ENCODE data around the gene RNF130.

RNF130 gene

GRCh38 chr5:180071531-180072255 is at the start of gene RNF130:
Gene RNF130, minus strand, starts transcription at chr5:180071759. Its CDS starts 57 bp downstream, at chr5:180071702.
- DNase-seq (ENCODE audit: low read depth in 1 of 2, low spot score in 1 of 2) = peak; percentile 62 to 80

- no peak for DNase-seq (ENCODE audit: low read depth in 1 of 2, low spot score in 1 of 2)
Observed at GRCh38 chr5:180120237-180121101, 48.9 kb upstream of the RNF130 start.

- no peak for DNase-seq (ENCODE audit: low read depth in 1 of 2, low spot score in 1 of 2)
Observed at GRCh38 chr5:180119903-180120236, 48.3 kb upstream of the RNF130 start.

GRCh38 chr5:180119031-180119902 is 47.7 kb upstream of the RNF130 start:
- DNase-seq (ENCODE audit: low read depth in 1 of 2, low spot score in 1 of 2) = no peak

- no peak for DNase-seq (ENCODE audit: low read depth in 1 of 2, low spot score in 1 of 2)
Observed at GRCh38 chr5:180118391-180118791, 46.8 kb upstream of the RNF130 start.

- DNase-seq (ENCODE audit: low read depth in 1 of 2, low spot score in 1 of 2) = no peak
Observed at GRCh38 chr5:180117000-180117725, 45.6 kb upstream of the RNF130 start.

- no peak for DNase-seq (ENCODE audit: low read depth in 1 of 2, low spot score in 1 of 2)
Observed at GRCh38 chr5:180116077-180116999, 44.8 kb upstream of the RNF130 start.

- DNase-seq (ENCODE audit: low read depth in 1 of 2, low spot score in 1 of 2) = no peak
Observed at GRCh38 chr5:180115326-180116076, 43.9 kb upstream of the RNF130 start.

- no peak for DNase-seq (ENCODE audit: low read depth in 1 of 2, low spot score in 1 of 2)
Observed at GRCh38 chr5:180114304-180115003, 42.9 kb upstream of the RNF130 start.

GRCh38 chr5:180113660-180114303 is 42.2 kb upstream of the RNF130 start:
- no peak for DNase-seq (ENCODE audit: low read depth in 1 of 2, low spot score in 1 of 2)

GRCh38 chr5:180112181-180112861 is 40.8 kb upstream of the RNF130 start:
- no peak for DNase-seq (ENCODE audit: low read depth in 1 of 2, low spot score in 1 of 2)

GRCh38 chr5:180111273-180112002 is 39.9 kb upstream of the RNF130 start:
- no peak for DNase-seq (ENCODE audit: low read depth in 1 of 2, low spot score in 1 of 2)

GRCh38 chr5:180109920-180110319 is 38.4 kb upstream of the RNF130 start:
- no peak for DNase-seq (ENCODE audit: low read depth in 1 of 2, low spot score in 1 of 2)

GRCh38 chr5:180107005-180107404 is 35.4 kb upstream of the RNF130 start:
- DNase-seq (ENCODE audit: low read depth in 1 of 2, low spot score in 1 of 2) = no peak

GRCh38 chr5:180105827-180106312 is 34.3 kb upstream of the RNF130 start:
- DNase-seq (ENCODE audit: low read depth in 1 of 2, low spot score in 1 of 2) = no peak

- no peak for DNase-seq (ENCODE audit: low read depth in 1 of 2, low spot score in 1 of 2)
Observed at GRCh38 chr5:180104168-180104530, 32.6 kb upstream of the RNF130 start.
